GM12892 (cell line): Measurements from ENCODE around the gene ABCC4.
"Not testable (repeated sequence)": the region's sequence is repeated elsewhere in the genome, so short reads cannot be mapped to it uniquely, and the experiment has no call there.

Experiments
- DNase-seq: peaks from one replicate; pipeline ENCODE4 v3.0.0; 2011; ENCODE audit not compliant: insufficient read length
- FAIRE-seq: peaks from 2 replicates; lab custom pipeline; 2011; peaks lifted over from hg19 to GRCh38; lab: Jason Lieb, UNC
- POLR2A ChIP-seq: IDR thresholded peaks from 2 replicates; pipeline ENCODE4 v1.6.1; 2011; ENCODE audit warnings: low read depth, low read length, control low read depth
- POLR2AphosphoS5 ChIP-seq: IDR thresholded peaks from 2 replicates; pipeline ENCODE4 v1.6.1; 2011; ENCODE audit warnings: low read depth, low read length, control low read depth
- TAF1 ChIP-seq: IDR thresholded peaks from 2 replicates; pipeline ENCODE4 v1.6.1; 2011; ENCODE audit warnings: low read depth, mild to moderate bottlenecking, control low read depth, low read length, borderline replicate concordance

Gene ABCC4

GRCh38 chr13:95201814-95202651 lies 99.2 kb downstream of the ABCC4 start:
- TF ChIP-seq POLR2AphosphoS5 = no peak
- no peak for TF ChIP-seq TAF1
- TF ChIP-seq POLR2A = no peak
- no peak for FAIRE-seq
- no peak for DNase-seq

DNA sequence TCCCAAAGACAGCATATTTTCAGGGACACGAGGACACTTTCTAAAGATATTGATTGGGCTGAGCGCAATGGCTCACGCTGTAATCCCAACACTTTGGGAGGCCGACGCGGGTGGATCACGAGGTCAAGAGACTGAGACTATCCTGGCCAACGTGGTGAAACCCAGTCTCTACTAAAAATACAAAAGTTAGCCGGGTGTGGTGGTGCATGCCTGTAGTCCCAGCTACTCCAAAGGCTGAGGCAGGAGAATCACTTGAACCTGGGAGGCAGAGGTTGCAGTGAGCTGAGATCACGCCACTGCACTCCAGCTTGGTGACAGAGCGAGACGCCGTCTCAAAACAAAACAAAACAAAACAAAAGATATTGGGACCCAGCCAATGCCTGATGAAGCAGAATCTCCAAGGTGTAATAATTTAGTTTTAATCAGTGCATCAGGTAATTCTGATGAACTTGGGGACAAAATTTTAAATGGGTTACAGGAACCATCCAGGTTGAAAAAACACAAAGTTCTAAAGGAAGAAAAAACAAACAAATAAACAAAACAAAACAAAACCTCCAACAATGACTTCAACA lies 100.8 kb downstream of the ABCC4 start:
- DNase-seq, FAIRE-seq: not testable (repeated sequence)

DNA sequence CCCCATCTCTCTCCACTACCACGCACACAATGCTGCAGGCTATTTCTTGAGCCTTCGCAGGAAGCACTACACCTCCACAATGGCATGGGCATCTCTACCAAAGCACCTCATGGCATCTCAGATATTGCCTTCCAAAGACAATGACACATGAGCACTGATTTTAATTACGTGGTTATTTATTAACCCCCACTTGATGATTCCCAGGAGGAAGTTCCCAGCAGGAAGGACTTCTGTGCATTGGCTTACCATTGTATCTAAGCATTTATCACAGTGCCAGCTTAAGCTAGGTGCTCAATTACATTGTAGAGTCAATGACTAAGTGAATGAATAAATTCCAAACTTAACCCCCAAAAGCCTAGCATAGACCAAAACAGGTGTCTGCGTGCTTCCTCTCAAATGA lies 101.4 kb downstream of the ABCC4 start:
- DNase-seq = no peak
- TF ChIP-seq POLR2A (no peak), TAF1 (no peak), POLR2AphosphoS5 (no peak)
- FAIRE-seq = no peak

DNA sequence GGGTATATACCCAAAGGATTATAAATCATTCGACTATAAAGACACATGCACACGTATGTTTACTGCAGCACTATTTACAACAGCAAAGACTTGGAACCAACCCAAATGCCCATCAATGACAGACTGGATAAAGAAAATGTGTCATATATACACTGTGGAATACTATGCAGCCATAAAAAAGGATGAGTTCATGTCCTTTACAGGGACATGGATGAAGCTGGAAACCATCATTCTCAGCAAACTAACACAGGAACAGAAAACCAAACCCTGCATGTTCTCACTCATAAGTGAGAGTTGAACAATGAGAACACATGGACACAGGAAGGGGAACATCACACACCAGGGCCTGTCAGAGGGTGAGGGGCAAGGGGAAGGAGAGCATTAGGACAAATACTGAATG lies 102.6 kb downstream of the ABCC4 start:
- not testable (repeated sequence) for DNase-seq, FAIRE-seq

GRCh38 chr13:95197548-95197947 lies 103.7 kb downstream of the ABCC4 start:
- DNase-seq (no peak), FAIRE-seq (no peak)
- TF ChIP-seq TAF1 = no peak
- no peak for TF ChIP-seq POLR2AphosphoS5
- no peak for TF ChIP-seq POLR2A

- DNase-seq = no peak
- TF ChIP-seq POLR2AphosphoS5 (no peak), POLR2A (no peak), TAF1 (no peak)
- no peak for FAIRE-seq
Measured at GRCh38 chr13:95195146-95195545, 106.1 kb downstream of the ABCC4 start.

DNA sequence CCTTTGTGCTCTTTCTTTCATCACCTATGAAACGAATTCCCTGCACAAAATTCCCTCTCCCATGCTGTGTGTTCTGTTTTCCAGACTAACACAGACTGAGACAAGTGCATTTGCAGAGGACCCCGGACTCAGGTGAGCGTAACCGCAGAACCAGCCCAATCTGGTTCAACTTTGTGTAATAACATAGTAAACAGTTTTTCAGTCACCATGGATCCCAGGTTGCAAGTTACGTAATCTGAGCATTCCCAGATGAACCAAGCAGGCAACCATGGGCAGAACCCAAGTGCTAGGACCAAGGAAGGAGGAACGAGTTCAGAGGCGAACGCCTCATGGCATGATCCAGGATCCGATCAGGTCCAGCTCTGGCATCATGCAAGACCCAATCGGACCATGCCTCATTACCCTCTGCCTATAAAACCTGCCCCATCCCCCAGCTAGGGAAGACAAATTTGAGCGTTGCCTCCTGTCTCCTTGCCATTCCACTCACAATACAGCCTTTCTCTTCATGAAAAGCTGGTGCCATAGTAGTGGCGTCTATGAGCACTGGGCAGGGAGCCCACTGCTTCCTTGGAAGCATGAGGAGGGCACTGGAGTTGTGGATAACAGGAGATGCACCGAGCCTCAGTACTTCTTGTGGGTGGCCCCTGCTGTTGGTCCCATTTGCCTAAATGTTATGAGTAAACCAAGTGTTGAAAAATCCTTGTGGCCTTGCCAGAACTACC lies 107.6 kb downstream of the ABCC4 start:
- TF ChIP-seq TAF1 (no peak), POLR2A (no peak), POLR2AphosphoS5 (no peak)
- FAIRE-seq (no peak), DNase-seq (no peak)

GRCh38 chr13:95192998-95193397 lies 108.3 kb downstream of the ABCC4 start:
- DNase-seq (no peak), FAIRE-seq (no peak)
- TF ChIP-seq POLR2A = no peak
- TF ChIP-seq POLR2AphosphoS5 = no peak
- TF ChIP-seq TAF1 = no peak

DNA sequence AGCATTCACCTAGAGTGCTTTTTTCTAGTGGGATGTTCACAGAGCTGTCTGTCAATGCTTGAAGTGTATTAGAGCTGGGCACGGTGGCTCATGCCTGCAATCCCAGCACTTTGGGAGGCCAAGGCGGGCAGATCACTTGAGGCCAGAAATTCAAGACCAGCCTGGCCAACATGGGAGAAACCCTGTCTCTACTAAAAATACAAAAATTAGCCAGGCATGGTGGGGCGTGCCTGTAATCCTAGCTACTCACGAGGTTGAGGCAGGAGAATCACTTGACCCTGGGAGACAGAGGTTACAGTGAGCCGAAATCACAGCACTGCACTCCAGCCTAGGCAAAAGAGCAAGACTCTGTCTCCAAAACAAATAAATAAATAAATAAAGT lies 108.7 kb downstream of the ABCC4 start:
- DNase-seq = not testable (repeated sequence)

DNA sequence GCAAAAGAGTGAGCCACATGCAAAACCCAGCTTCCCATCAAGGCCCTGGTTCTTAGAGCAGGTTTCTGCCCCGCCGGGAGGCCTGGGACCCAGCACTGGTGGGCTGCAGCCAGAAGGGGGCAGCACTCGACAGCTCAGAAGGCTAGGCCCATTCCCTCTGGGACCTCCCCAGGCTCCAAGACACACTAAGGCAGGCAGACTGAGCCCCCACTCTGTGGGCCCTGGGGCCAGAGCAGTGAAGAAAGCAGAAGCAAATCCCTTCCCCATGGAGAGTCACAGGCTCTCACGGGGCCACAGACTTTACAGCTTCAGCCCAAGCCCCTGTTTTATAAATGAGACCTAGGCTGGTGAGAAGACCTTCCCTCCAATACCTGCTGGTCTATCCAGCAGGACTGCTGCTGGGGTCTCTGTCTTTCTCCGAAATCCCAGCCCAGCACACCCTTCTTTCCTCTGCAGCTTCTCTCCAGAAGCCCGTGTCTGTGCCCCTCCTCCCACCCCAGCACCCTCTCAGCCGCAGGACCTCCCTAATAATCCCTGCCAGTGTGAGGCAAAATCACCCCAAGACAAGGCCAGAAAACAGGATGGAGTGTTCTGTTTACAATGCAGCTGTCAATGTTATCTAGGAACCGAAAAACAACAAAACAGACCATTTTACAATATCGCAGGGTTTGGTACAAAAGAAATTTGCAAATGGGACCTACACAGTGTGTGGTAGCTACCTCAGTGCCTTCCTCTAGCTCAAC lies 109.3 kb downstream of the ABCC4 start:
- TF ChIP-seq TAF1 (no peak), POLR2A (no peak), POLR2AphosphoS5 (no peak)
- FAIRE-seq (peak; percentile 96), DNase-seq (peak; percentile 52)

More for the DNA sequence above, 108.7 kb downstream of the ABCC4 start:
- FAIRE-seq = not testable (repeated sequence)

GRCh38 chr13:95188128-95188527 lies 113.1 kb downstream of the ABCC4 start:
- FAIRE-seq (peak; percentile 42), DNase-seq (no peak)
- TF ChIP-seq TAF1 (no peak), POLR2A (no peak), POLR2AphosphoS5 (no peak)

DNA sequence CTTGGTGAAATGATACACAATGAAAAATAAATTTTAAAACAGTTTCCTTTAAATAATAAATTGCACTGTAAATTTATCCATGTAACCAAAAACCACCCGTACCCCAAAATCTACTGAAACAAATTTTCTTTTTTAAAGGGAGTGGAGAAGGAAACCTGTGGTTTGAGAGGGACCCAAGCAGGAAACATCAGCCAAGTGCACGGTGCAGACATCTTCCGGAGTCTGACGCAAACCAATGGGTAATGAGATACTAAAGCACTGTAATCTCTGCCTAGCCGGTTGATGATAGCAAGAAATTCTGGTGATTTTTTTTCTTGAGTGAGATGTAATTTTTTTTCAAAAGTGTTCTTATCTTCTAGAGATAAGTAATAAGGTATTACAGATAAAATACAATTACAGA lies 115.4 kb downstream of the ABCC4 start:
- DNase-seq (no peak), FAIRE-seq (peak; percentile 5)
- no peak for TF ChIP-seq TAF1
- no peak for TF ChIP-seq POLR2A
- TF ChIP-seq POLR2AphosphoS5 = no peak
